ENCODE results near the gene COL6A2. TPM values are rescaled to one million over a fixed set of nuclear protein-coding genes. Genes with fewer than 3 reads are reported as not detected.

The COL6A2 gene
- polyA plus RNA-seq, 1 of the 3 experiments (the other 2 are of a cell fraction) = 108 TPM

GRCh38 chr21:46135782-46136395 lies 38.0 kb downstream of the COL6A2 start (continued):
- TF ChIP-seq, protein P1, sequence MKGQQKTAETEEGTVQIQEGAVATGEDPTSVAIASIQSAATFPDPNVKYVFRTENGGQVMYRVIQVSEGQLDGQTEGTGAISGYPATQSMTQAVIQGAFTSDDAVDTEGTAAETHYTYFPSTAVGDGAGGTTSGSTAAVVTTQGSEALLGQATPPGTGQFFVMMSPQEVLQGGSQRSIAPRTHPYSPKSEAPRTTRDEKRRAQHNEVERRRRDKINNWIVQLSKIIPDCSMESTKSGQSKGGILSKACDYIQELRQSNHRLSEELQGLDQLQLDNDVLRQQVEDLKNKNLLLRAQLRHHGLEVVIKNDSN (IDR thresholded peaks at IDR 0.05; ENCODE audit: borderline replicate concordance, low read depth) = no peak
- no peak for TF ChIP-seq TAF1 (IDR thresholded peaks at IDR 0.05; ENCODE audit: borderline replicate concordance, low read depth, low read length)
- TF ChIP-seq MEF2A (IDR thresholded peaks at IDR 0.05; ENCODE audit: borderline replicate concordance, low read depth) = no peak
- no peak for TF ChIP-seq TCF12 (IDR thresholded peaks at IDR 0.05)
- TF ChIP-seq FOXJ3 (CRISPR knock-in tag; IDR thresholded peaks at IDR 0.05) = no peak
- no peak for TF ChIP-seq RFX5 (IDR thresholded peaks at IDR 0.05; ENCODE audit: low read length)
- TF ChIP-seq NRF1 (IDR thresholded peaks at IDR 0.05; ENCODE audit: low read depth, low read length) = no peak
- TF ChIP-seq, protein P2, sequence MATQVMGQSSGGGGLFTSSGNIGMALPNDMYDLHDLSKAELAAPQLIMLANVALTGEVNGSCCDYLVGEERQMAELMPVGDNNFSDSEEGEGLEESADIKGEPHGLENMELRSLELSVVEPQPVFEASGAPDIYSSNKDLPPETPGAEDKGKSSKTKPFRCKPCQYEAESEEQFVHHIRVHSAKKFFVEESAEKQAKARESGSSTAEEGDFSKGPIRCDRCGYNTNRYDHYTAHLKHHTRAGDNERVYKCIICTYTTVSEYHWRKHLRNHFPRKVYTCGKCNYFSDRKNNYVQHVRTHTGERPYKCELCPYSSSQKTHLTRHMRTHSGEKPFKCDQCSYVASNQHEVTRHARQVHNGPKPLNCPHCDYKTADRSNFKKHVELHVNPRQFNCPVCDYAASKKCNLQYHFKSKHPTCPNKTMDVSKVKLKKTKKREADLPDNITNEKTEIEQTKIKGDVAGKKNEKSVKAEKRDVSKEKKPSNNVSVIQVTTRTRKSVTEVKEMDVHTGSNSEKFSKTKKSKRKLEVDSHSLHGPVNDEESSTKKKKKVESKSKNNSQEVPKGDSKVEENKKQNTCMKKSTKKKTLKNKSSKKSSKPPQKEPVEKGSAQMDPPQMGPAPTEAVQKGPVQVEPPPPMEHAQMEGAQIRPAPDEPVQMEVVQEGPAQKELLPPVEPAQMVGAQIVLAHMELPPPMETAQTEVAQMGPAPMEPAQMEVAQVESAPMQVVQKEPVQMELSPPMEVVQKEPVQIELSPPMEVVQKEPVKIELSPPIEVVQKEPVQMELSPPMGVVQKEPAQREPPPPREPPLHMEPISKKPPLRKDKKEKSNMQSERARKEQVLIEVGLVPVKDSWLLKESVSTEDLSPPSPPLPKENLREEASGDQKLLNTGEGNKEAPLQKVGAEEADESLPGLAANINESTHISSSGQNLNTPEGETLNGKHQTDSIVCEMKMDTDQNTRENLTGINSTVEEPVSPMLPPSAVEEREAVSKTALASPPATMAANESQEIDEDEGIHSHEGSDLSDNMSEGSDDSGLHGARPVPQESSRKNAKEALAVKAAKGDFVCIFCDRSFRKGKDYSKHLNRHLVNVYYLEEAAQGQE (IDR thresholded peaks at IDR 0.05; ENCODE audit: low read depth, low read length) = no peak
- no peak for TF ChIP-seq RCOR1 (IDR thresholded peaks at IDR 0.05; ENCODE audit: low read length)
- no peak for TF ChIP-seq GABPA (IDR thresholded peaks at IDR 0.05; ENCODE audit: low read depth)

GRCh38 chr21:46136739-46137349 lies 38.9 kb downstream of the COL6A2 start:
- no peaks in the 10 kb centered on the region for H4K20me1 ChIP-seq (ENCODE audit: insufficient read depth)
- H3K27me3 ChIP-seq (ENCODE audit: insufficient read depth) = no peaks in the 10 kb centered on the region
- WGBS (ENCODE audit: low lambda C conversion rate) = 71% methylated on average over 10 of the region's 22 CpGs
- DNase-seq = no peak
- no peak overlapping the region for H3K4me3 ChIP-seq (ENCODE audit: low read depth in 2 of 2, low read length in 1 of 2)
- no peaks in the 10 kb centered on the region for H3K79me2 ChIP-seq (ENCODE audit: insufficient read depth)
- H3K27ac ChIP-seq (ENCODE audit: low read depth in 2 of 2, low read length in 1 of 2) = no peak overlapping the region
- H3F3A ChIP-seq (replicated peaks; ENCODE audit: insufficient read depth) = no peaks in the 10 kb centered on the region
- H3K36me3 ChIP-seq (replicated peaks in 1 of 2; ENCODE audit: control insufficient read depth in 1 of 2, insufficient read depth in 2 of 2, low read length in 1 of 2) = no peaks in the 10 kb centered on the region
- ChIA-PET CTCF (no interaction called here), POLR2A (no interaction called here)
- no peaks in the 10 kb centered on the region for H3K9me3 ChIP-seq
- no peaks in the 10 kb centered on the region for H3K4me1 ChIP-seq (ENCODE audit: control insufficient read depth in 1 of 2, insufficient read depth in 2 of 2, low read depth in 1 of 2, low read length in 1 of 2)
- no peak overlapping the region for H2AFZ ChIP-seq (ENCODE audit: low read depth)
- no peak overlapping the region for H3K4me2 ChIP-seq
- H3K9me2 ChIP-seq = no peaks in the 10 kb centered on the region
- H3K9ac ChIP-seq = no peak overlapping the region
- TF ChIP-seq MXI1 (IDR thresholded peaks at IDR 0.05; ENCODE audit: low read depth, low read length) (no peak), JUND (IDR thresholded peaks at IDR 0.05) (no peak), CTCF (IDR thresholded peaks at IDR 0.05) (no peak), RXRA (IDR thresholded peaks at IDR 0.05; ENCODE audit: borderline replicate concordance, low read depth) (no peak), FOXM1 (IDR thresholded peaks at IDR 0.05; ENCODE audit: low read depth) (no peak), EZH2phosphoT487 (IDR thresholded peaks at IDR 0.05; ENCODE audit: borderline replicate concordance, low read depth) (no peak), RCOR1 (IDR thresholded peaks at IDR 0.05; ENCODE audit: low read length) (no peak), POLR2AphosphoS5 (IDR thresholded peaks at IDR 0.05; ENCODE audit: low read depth, low read length) (no peak), YY1 (IDR thresholded peaks at IDR 0.05; ENCODE audit: low read depth) (no peak), MEF2A (IDR thresholded peaks at IDR 0.05; ENCODE audit: borderline replicate concordance, low read depth) (no peak), TEAD4 (IDR thresholded peaks at IDR 0.05; ENCODE audit: borderline replicate concordance, insufficient read depth) (no peak), NFIC (IDR thresholded peaks at IDR 0.05; ENCODE audit: borderline replicate concordance) (no peak), CHD2 (IDR thresholded peaks at IDR 0.05; ENCODE audit: low read length, partially characterized antibody) (no peak), EP300 (IDR thresholded peaks at IDR 0.05; ENCODE audit: borderline replicate concordance in 1 of 2, low read depth in 1 of 2, low read length in 1 of 2) (no peak)
- TF ChIP-seq, protein P2 (IDR thresholded peaks at IDR 0.05; ENCODE audit: low read depth, low read length) = no peak

Measured in SK-N-SH (cell line).